Measurements from ENCODE around the gene KRI1. TPM values are rescaled to one million over a fixed set of nuclear protein-coding genes. Genes with fewer than 3 reads are reported as not detected.

Gene KRI1
- total RNA-seq, 4 donors from 2014 or later, result 10.4 to 17.4 (median 12.4) TPM

GRCh38 chr19:10544242-10544752 lies 21.5 kb downstream of the KRI1 start:
- TF ChIP-seq CTCF (IDR thresholded peaks at IDR 0.05; ENCODE audit: low read depth), result no peak

DNA sequence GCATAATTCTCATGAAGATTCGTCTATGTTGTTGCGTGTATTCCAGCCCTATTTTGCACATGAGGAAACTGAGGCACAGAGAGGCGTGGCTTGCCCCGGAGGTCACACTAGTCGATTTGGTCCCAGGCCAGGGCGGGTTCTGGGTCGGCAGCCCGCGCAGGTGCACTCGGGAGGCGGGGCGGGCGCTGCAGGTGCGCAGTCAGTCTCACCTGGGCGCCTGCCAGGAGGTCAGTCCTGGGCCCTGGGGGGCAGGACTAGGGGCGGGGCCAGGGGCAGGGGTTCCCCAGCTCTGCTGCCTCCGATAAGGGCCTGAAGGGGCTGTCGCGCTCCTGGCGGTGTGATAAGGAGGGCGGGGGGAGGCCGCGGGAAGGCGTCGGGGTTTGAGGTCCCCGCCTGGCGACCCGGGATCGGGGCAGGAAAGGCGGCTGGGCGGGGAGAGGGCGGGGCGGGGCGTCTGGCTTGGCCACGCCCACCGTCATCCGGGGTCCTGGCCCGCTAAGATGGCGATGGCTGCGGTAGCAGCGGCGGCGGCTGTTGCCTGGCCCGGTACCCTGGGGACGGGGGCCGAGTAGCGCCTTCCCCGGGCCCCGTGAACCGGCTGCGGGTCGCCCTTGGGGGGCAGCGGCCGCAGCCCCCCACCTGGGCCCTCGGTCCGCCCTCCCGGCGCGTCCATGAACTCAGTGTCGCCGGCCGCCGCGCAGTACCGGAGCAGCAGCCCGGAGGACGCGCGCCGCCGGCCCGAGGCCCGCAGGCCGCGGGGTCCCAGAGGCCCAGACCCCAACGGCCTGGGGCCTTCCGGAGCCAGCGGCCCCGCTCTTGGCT lies 22.2 kb downstream of the KRI1 start, which contains the start of gene ATG4D:
TSS of gene ATG4D (plus strand) at position 485 of the 822 bp plus-strand sequence. CDS start at position 672, 187 bp downstream.
- no peak for TF ChIP-seq CTCF (IDR thresholded peaks at IDR 0.05; ENCODE audit: low read depth)

GRCh38 chr19:10543059-10543419 lies 22.8 kb downstream of the KRI1 start:
- TF ChIP-seq CTCF (IDR thresholded peaks at IDR 0.05; ENCODE audit: low read depth), result no peak

GRCh38 chr19:10538204-10538983 lies 27.4 kb downstream of the KRI1 start:
- TF ChIP-seq CTCF (IDR thresholded peaks at IDR 0.05; ENCODE audit: low read depth), result no peak

DNA sequence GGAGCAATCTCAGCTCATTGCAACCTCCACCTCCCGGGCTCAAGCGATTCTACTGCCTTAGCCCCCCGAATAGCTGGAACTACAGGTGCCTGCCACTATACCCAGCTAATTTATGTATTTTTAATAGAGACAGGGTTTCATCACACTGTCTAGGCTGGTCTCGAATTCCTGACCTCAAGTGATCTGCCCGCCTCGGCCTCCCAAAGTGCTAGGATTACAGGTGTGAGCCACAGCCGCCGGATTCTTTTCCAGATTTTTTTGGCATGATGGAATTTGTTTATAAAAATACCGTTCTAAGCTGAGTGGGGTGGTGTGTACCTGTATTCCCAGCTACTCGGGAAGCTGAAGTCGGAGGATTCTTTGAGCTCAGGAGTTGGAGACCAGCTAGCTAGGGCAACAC lies 28.1 kb downstream of the KRI1 start:
- TF ChIP-seq CTCF (IDR thresholded peaks at IDR 0.05; ENCODE audit: low read depth), result no peak

DNA sequence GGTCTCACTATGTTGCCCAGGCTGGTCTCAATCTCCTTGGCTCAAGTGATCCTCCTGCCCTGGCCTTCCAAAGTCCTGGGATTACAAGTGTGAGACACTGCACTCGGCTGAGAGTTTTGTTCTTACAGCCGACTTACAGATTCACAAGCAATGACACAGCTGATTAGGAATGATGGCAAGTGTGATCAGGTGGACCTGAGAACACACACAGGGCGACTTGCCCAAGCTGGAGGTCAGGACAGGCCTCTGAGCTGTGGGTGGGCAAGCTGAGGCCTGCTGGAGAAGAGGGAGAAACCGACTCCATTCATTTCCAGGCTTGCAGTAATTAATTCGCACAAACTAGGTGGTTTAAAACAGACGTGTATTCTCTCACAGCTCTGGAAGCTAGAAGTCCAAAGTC lies 30.2 kb downstream of the KRI1 start:
- no peak for TF ChIP-seq CTCF (IDR thresholded peaks at IDR 0.05; ENCODE audit: low read depth)
